ENCODE data around the gene FFAR4. TPM values are rescaled to one million over a fixed set of nuclear protein-coding genes. Genes with fewer than 3 reads are reported as not detected.

Gene FFAR4
- total and polyA plus RNA-seq, 4 donors = 0.14 to 0.28 (median 0.19) TPM

DNA sequence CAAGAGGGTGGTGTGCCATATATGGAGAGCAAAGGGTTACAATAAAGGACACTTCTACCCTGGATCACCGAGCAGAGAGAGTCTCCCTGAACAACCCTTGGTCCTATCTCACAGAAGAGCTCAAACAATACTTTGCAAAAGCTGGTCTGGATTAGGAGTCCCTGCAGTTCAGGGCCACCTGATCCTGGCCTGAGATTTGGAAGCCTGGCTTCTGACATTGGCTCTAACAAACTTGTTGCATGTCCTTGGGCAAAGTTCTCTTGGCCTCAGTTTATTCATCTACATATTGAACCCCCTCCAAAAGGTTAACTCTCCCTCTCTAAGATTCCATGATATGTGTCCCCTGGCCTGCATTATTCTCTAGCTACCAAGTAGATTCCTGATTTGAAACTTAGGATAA, 32.9 kb downstream of the FFAR4 start:
- Histone ChIP-seq H3K36me3 (ENCODE audit: control insufficient read depth in 4 of 4, insufficient read depth in 3 of 4, low read depth in 1 of 4, low read length in 3 of 4) (peaks cover 0 to 40% (median 17%) of the 10 kb centered on the region in 4 donors), H3K9ac (ENCODE audit: low read depth in 1 of 2, low read length in 2 of 2) (peak overlapping the region; percentile 70 to 90), H3K9me3 (ENCODE audit: control insufficient read depth in 4 of 4, low read length in 3 of 4) (no peaks in the 10 kb centered on the region), H3K4me3 (ENCODE audit: low read depth in 1 of 3, low read length in 3 of 3) (peak overlapping the region; percentile 63 to 91 (median 81)), H3K27ac (ENCODE audit: low read depth in 1 of 2, low read length in 2 of 2) (peak overlapping the region; percentile 24 to 78), H3K27me3 (ENCODE audit: control insufficient read depth in 4 of 4, insufficient read depth in 4 of 4, low read length in 3 of 4) (no peaks in the 10 kb centered on the region), H3K4me1 (ENCODE audit: control insufficient read depth in 4 of 4, insufficient read depth in 4 of 4, low read length in 3 of 4) (peaks cover 0 to 64% (median 46%) of the 10 kb centered on the region in 4 donors)
- 32% methylated on average over 1 of the region's 1 CpG for WGBS
- TF ChIP-seq, protein P1, sequence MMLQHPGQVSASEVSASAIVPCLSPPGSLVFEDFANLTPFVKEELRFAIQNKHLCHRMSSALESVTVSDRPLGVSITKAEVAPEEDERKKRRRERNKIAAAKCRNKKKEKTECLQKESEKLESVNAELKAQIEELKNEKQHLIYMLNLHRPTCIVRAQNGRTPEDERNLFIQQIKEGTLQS (IDR thresholded peaks at IDR 0.05) = no peak
- TF ChIP-seq TAF1 (conservative IDR thresholded peaks at IDR 0.05) (no peak), HNF4A (conservative IDR thresholded peaks at IDR 0.05) (peak; percentile 60 to 81), SP1 (IDR thresholded peaks at IDR 0.05) (peak; percentile 33), JUND (IDR thresholded peaks at IDR 0.05) (peak in 1 of 2 donors; percentile 31), NR2F2 (IDR thresholded peaks at IDR 0.05) (no peak), FOXA1 (IDR thresholded peaks at IDR 0.05) (no peak), EGR1 (IDR thresholded peaks at IDR 0.05; ENCODE audit: low read depth in 2 of 2) (no peak), FOXA2 (IDR thresholded peaks at IDR 0.05) (no peak), RAD21 (IDR thresholded peaks at IDR 0.05) (peak; percentile 4 to 19), YY1 (IDR thresholded peaks at IDR 0.05) (no peak), RXRA (IDR thresholded peaks at IDR 0.05) (peak; percentile 57 to 84), HNF4G (IDR thresholded peaks at IDR 0.05) (no peak), GABPA (IDR thresholded peaks at IDR 0.05 in 1 of 2, conservative IDR thresholded peaks at IDR 0.05 in 1 of 2) (no peak), MAX (IDR thresholded peaks at IDR 0.05) (no peak)
- TF ChIP-seq, protein P2, sequence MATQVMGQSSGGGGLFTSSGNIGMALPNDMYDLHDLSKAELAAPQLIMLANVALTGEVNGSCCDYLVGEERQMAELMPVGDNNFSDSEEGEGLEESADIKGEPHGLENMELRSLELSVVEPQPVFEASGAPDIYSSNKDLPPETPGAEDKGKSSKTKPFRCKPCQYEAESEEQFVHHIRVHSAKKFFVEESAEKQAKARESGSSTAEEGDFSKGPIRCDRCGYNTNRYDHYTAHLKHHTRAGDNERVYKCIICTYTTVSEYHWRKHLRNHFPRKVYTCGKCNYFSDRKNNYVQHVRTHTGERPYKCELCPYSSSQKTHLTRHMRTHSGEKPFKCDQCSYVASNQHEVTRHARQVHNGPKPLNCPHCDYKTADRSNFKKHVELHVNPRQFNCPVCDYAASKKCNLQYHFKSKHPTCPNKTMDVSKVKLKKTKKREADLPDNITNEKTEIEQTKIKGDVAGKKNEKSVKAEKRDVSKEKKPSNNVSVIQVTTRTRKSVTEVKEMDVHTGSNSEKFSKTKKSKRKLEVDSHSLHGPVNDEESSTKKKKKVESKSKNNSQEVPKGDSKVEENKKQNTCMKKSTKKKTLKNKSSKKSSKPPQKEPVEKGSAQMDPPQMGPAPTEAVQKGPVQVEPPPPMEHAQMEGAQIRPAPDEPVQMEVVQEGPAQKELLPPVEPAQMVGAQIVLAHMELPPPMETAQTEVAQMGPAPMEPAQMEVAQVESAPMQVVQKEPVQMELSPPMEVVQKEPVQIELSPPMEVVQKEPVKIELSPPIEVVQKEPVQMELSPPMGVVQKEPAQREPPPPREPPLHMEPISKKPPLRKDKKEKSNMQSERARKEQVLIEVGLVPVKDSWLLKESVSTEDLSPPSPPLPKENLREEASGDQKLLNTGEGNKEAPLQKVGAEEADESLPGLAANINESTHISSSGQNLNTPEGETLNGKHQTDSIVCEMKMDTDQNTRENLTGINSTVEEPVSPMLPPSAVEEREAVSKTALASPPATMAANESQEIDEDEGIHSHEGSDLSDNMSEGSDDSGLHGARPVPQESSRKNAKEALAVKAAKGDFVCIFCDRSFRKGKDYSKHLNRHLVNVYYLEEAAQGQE (IDR thresholded peaks at IDR 0.05) = no peak
- TF ChIP-seq, protein P3, sequence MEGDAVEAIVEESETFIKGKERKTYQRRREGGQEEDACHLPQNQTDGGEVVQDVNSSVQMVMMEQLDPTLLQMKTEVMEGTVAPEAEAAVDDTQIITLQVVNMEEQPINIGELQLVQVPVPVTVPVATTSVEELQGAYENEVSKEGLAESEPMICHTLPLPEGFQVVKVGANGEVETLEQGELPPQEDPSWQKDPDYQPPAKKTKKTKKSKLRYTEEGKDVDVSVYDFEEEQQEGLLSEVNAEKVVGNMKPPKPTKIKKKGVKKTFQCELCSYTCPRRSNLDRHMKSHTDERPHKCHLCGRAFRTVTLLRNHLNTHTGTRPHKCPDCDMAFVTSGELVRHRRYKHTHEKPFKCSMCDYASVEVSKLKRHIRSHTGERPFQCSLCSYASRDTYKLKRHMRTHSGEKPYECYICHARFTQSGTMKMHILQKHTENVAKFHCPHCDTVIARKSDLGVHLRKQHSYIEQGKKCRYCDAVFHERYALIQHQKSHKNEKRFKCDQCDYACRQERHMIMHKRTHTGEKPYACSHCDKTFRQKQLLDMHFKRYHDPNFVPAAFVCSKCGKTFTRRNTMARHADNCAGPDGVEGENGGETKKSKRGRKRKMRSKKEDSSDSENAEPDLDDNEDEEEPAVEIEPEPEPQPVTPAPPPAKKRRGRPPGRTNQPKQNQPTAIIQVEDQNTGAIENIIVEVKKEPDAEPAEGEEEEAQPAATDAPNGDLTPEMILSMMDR (IDR thresholded peaks at IDR 0.05; ENCODE audit: low read depth, low read length, missing input control) = no peak
- TF ChIP-seq, protein P4, sequence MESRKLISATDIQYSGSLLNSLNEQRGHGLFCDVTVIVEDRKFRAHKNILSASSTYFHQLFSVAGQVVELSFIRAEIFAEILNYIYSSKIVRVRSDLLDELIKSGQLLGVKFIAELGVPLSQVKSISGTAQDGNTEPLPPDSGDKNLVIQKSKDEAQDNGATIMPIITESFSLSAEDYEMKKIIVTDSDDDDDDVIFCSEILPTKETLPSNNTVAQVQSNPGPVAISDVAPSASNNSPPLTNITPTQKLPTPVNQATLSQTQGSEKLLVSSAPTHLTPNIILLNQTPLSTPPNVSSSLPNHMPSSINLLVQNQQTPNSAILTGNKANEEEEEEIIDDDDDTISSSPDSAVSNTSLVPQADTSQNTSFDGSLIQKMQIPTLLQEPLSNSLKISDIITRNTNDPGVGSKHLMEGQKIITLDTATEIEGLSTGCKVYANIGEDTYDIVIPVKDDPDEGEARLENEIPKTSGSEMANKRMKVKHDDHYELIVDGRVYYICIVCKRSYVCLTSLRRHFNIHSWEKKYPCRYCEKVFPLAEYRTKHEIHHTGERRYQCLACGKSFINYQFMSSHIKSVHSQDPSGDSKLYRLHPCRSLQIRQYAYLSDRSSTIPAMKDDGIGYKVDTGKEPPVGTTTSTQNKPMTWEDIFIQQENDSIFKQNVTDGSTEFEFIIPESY (IDR thresholded peaks at IDR 0.05) = no peak
- DNase-seq (ENCODE audit: low spot score) = no peak

Measured in liver (tissue), 9 donors.